ENCODE data around the gene SIL1. TPM values are rescaled to one million over a fixed set of nuclear protein-coding genes. Genes with fewer than 3 reads are reported as not detected.

The SIL1 gene
- total RNA-seq, 2 donors from 2014 or later: 69.9 to 75.6 TPM

DNA sequence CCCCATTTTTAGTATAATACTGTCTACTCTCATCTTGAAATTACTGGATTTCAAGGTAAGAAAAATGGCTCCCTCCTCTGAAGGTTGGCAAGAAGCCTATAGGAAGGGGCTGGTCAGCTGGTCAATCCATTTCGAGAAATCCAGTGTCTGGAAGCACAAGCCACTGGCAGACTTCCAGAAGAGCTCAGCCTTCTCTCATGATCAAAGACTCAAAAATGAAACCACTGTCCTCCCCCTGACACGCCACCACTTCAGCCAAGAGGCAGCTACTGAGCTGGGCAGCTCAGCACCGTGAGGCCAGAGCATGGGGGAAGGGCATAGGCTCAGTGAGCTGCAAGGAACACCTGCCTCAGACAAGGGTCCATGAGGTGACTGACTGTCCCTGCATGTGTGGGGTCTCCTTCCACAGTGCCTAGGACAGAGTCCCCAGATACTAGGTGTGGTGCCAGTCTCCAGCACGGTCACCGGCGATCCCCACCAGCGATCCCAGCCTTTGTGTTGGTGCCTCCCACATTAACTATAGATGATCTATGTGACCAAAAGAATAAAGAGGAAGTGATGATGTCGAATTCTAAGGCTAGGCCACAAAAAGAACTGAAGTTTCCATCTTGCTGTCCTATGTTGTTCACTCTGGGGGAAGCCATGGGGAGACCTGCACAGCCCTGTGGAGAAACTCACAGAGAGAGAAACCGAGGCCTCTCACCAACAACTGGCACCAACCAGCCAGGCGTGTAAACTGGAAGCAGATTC is 222.9 kb downstream of the SIL1 start:
- WGBS: 80% methylated on average over 10 of the region's 10 CpGs
- Histone ChIP-seq H3K36me3 (no peaks in the 10 kb centered on the region), H3K9me3 (no peaks in the 10 kb centered on the region), H3K27ac (peak overlapping the region in 1 of 2 donors; percentile 3), H3K27me3 (replicated peaks; ENCODE audit: insufficient read depth) (no peaks in the 10 kb centered on the region), H3K4me1 (replicated peaks) (no peaks in the 10 kb centered on the region), H3K4me3 (no peak overlapping the region)
- TF ChIP-seq POLR2AphosphoS5 (IDR thresholded peaks at IDR 0.05): no peak
- no peak for TF ChIP-seq POLR2A (IDR thresholded peaks at IDR 0.05)
- TF ChIP-seq, protein P1, sequence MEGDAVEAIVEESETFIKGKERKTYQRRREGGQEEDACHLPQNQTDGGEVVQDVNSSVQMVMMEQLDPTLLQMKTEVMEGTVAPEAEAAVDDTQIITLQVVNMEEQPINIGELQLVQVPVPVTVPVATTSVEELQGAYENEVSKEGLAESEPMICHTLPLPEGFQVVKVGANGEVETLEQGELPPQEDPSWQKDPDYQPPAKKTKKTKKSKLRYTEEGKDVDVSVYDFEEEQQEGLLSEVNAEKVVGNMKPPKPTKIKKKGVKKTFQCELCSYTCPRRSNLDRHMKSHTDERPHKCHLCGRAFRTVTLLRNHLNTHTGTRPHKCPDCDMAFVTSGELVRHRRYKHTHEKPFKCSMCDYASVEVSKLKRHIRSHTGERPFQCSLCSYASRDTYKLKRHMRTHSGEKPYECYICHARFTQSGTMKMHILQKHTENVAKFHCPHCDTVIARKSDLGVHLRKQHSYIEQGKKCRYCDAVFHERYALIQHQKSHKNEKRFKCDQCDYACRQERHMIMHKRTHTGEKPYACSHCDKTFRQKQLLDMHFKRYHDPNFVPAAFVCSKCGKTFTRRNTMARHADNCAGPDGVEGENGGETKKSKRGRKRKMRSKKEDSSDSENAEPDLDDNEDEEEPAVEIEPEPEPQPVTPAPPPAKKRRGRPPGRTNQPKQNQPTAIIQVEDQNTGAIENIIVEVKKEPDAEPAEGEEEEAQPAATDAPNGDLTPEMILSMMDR (IDR thresholded peaks at IDR 0.05): no peak
- DNase-seq (ENCODE audit: low spot score): no peak
- intact Hi-C loops (cut with DNase I): no loop called here

GRCh38 chr5:138974227-138975063 is 223.7 kb downstream of the SIL1 start:
- intact Hi-C loops (cut with DNase I): no loop called here
- H3K27me3 ChIP-seq (replicated peaks; ENCODE audit: insufficient read depth): no peaks in the 10 kb centered on the region
- DNase-seq (ENCODE audit: low spot score): no peak
- WGBS: 65% methylated on average over 8 of the region's 8 CpGs
- H3K4me1 ChIP-seq (replicated peaks): no peaks in the 10 kb centered on the region
- H3K4me3 ChIP-seq: no peak overlapping the region
- H3K27ac ChIP-seq: peak overlapping the region in 1 of 2 donors; percentile 3
- no peak for TF ChIP-seq POLR2AphosphoS5 (IDR thresholded peaks at IDR 0.05)
- TF ChIP-seq POLR2A (IDR thresholded peaks at IDR 0.05): no peak
- TF ChIP-seq, protein P1 (IDR thresholded peaks at IDR 0.05): no peak
- no peaks in the 10 kb centered on the region for H3K9me3 ChIP-seq
- no peaks in the 10 kb centered on the region for H3K36me3 ChIP-seq

- Histone ChIP-seq H3K4me1 (replicated peaks) (peaks cover 3% of the 10 kb centered on the region), H3K9me3 (no peaks in the 10 kb centered on the region), H3K4me3 (no peak overlapping the region), H3K36me3 (no peaks in the 10 kb centered on the region), H3K27ac (no peak overlapping the region), H3K27me3 (replicated peaks; ENCODE audit: insufficient read depth) (no peaks in the 10 kb centered on the region)
- intact Hi-C loops (cut with DNase I): no loop called here
- WGBS: 89% methylated on average over 4 of the region's 4 CpGs
- DNase-seq (ENCODE audit: low spot score): no peak
- TF ChIP-seq POLR2AphosphoS5 (IDR thresholded peaks at IDR 0.05): no peak
- TF ChIP-seq, protein P1 (IDR thresholded peaks at IDR 0.05): no peak
- no peak for TF ChIP-seq POLR2A (IDR thresholded peaks at IDR 0.05)
These were observed 225.3 kb downstream of the SIL1 start for GRCh38 chr5:138972836-138973235.

DNA sequence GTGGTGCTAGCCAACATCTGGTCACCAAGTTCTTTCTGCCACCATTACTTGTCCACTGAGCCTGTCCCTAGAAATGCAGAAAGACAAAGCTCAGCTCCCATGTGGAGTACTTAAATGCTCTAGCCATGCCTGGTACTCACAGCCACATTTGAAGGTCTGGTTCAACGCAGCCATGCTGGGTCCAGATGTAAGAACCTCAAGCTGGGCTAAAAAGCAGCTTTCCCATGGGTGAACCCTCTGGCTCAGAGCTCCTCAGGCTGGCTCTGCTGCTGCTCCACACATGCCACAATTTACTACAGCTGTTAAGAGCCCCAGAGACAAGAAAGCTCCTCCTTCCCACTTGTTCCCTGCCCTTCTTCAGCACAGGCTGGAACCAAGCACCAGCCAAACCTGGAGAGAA is 225.9 kb downstream of the SIL1 start:
- TF ChIP-seq, protein P1 (IDR thresholded peaks at IDR 0.05): no peak
- TF ChIP-seq POLR2AphosphoS5 (IDR thresholded peaks at IDR 0.05) (no peak), POLR2A (IDR thresholded peaks at IDR 0.05) (no peak)
- H3K9me3 ChIP-seq: no peaks in the 10 kb centered on the region
- WGBS: no CpG with 5 or more reads among the region's 1 CpG
- intact Hi-C loops (cut with DNase I): no loop called here
- H3K36me3 ChIP-seq: no peaks in the 10 kb centered on the region
- peaks cover 3% of the 10 kb centered on the region for H3K4me1 ChIP-seq (replicated peaks)
- H3K27me3 ChIP-seq (replicated peaks; ENCODE audit: insufficient read depth): no peaks in the 10 kb centered on the region
- no peak overlapping the region for H3K27ac ChIP-seq
- no peak for DNase-seq (ENCODE audit: low spot score)
- H3K4me3 ChIP-seq: no peak overlapping the region
